ENCODE data around the gene OBSCN. TPM values are rescaled to one million over a fixed set of nuclear protein-coding genes. Genes with fewer than 3 reads are reported as not detected.

Gene OBSCN
- total and polyA plus RNA-seq, 9 donors: 184 to 401 (median 297) TPM

DNA sequence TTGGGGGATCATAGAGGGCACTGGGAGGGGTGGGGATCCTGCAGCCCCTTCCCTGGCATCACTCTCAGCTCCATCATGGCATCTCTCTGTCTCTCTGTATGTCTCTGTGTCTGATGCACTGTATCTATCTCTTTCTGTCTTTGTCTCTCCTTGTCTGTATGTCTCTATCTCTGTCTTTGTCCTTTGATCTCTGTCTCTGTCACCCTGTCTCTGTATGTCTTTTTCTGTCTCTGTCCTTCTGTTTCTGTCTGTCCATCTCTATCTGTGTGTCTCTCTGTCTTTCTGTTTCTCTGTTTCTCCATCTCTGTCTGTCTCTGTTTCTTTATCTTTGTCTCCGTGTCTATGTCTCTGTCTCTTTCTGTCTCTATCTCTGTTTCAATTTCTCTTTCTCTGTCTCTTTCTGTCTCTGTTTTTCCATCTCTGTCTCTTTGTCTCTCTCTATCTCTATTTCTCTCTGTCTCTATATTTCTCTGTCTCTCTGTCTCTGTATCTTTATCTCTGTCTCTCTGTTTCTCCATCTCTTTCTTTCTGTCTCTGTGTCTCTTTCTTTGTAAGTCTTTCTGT, 142.4 kb downstream of the OBSCN start:
- H3K27ac ChIP-seq (ENCODE audit: low read length): no peak overlapping the region
- no peak for DNase-seq

DNA sequence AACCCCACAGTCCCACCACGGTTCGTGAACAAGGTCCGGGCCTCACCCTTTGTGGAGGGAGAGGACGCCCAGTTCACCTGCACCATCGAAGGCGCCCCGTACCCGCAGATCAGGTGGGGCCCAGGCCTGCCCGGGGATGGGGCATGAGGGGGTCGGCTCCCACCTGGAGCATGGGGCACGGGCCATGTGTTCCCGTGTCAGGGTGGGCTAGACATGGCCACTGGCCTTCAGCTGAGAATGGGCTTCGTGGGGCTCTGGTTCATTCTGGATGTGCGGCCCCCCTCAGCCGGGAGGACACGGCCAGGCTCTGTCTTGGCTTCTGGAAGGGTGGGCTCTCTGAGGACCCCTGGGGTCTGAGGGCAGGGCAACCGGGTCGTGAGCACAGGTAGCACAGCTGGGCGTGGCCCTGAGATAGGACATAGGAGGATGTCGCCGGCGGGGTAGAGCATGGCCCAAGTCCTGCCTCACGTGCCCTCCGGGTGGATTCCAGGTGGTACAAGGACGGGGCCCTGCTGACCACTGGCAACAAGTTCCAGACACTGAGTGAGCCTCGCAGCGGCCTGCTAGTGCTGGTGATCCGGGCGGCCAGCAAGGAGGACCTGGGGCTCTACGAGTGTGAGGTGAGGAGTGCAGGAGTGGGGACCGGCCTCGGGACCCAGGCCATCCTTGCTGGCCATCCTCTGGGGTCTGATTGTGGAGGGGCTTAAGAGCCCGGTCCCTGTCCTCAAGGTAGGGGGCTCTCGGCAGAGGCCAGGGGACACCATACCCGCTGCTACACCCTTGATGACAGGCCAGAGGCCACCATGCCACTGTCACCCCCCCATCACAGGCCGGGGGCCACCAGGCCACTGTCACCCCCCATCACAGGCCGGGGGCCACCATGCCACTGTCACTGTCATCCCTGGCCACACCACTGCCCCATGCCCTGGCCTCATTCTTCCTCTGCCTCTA, 143.3 kb downstream of the OBSCN start:
- H3K27ac ChIP-seq (ENCODE audit: low read length): no peak overlapping the region

More for the DNA sequence above, 142.4 kb downstream of the OBSCN start:
- H3K4me3 ChIP-seq (ENCODE audit: low read length): no peak overlapping the region
- 86% methylated on average over 1 of the region's 1 CpG for WGBS (ENCODE audit: insufficient coverage)
- H3K4me1 ChIP-seq (ENCODE audit: control insufficient read depth, insufficient read depth, low read length): no peaks in the 10 kb centered on the region
- peaks cover 55% of the 10 kb centered on the region for H3K36me3 ChIP-seq (ENCODE audit: control insufficient read depth, insufficient read depth, low read length)
- no peaks in the 10 kb centered on the region for H3K27me3 ChIP-seq (ENCODE audit: control insufficient read depth, insufficient read depth, low read length)
- no peaks in the 10 kb centered on the region for H3K9me3 ChIP-seq (replicated peaks; ENCODE audit: control insufficient read depth, low read depth, low read length)

DNA sequence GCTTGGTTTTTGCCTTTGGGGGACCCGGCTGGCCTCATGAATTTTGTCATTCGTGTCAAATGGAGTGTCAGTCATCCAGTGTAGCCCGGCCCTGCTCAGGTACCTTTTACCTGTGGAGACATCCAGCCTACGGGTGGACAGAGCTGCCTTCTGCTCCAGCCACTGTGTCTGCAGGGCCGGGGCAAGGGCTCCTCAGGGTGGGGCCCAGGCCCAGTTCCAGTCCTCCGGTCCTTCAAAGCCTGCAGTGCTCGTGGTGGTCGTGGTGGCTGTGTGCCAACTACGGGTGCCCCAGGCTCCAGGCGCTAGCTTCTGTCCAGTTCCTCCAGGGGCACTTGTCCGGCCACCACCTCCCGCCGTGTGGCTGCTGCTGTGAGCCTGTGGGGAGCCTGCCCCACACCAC, 144.0 kb downstream of the OBSCN start:
- no peak overlapping the region for H3K4me3 ChIP-seq (ENCODE audit: low read length)
- H3K36me3 ChIP-seq (ENCODE audit: control insufficient read depth, insufficient read depth, low read length): peaks cover 55% of the 10 kb centered on the region
- no peak for DNase-seq
- no peaks in the 10 kb centered on the region for H3K4me1 ChIP-seq (ENCODE audit: control insufficient read depth, insufficient read depth, low read length)
- H3K27ac ChIP-seq (ENCODE audit: low read length): no peak overlapping the region
- H3K27me3 ChIP-seq (ENCODE audit: control insufficient read depth, insufficient read depth, low read length): no peaks in the 10 kb centered on the region
- no peaks in the 10 kb centered on the region for H3K9me3 ChIP-seq (replicated peaks; ENCODE audit: control insufficient read depth, low read depth, low read length)
- WGBS (ENCODE audit: insufficient coverage): 82% methylated on average over 11 of the region's 13 CpGs

More for the DNA sequence above, 143.3 kb downstream of the OBSCN start:
- DNase-seq: no peak
- Histone ChIP-seq H3K27me3 (ENCODE audit: control insufficient read depth, insufficient read depth, low read length) (no peaks in the 10 kb centered on the region), H3K36me3 (ENCODE audit: control insufficient read depth, insufficient read depth, low read length) (peaks cover 56% of the 10 kb centered on the region), H3K4me1 (ENCODE audit: control insufficient read depth, insufficient read depth, low read length) (no peaks in the 10 kb centered on the region), H3K4me3 (ENCODE audit: low read length) (no peak overlapping the region), H3K9me3 (replicated peaks; ENCODE audit: control insufficient read depth, low read depth, low read length) (no peaks in the 10 kb centered on the region)
- 90% methylated on average over 30 of the region's 37 CpGs for WGBS (ENCODE audit: insufficient coverage)

DNA sequence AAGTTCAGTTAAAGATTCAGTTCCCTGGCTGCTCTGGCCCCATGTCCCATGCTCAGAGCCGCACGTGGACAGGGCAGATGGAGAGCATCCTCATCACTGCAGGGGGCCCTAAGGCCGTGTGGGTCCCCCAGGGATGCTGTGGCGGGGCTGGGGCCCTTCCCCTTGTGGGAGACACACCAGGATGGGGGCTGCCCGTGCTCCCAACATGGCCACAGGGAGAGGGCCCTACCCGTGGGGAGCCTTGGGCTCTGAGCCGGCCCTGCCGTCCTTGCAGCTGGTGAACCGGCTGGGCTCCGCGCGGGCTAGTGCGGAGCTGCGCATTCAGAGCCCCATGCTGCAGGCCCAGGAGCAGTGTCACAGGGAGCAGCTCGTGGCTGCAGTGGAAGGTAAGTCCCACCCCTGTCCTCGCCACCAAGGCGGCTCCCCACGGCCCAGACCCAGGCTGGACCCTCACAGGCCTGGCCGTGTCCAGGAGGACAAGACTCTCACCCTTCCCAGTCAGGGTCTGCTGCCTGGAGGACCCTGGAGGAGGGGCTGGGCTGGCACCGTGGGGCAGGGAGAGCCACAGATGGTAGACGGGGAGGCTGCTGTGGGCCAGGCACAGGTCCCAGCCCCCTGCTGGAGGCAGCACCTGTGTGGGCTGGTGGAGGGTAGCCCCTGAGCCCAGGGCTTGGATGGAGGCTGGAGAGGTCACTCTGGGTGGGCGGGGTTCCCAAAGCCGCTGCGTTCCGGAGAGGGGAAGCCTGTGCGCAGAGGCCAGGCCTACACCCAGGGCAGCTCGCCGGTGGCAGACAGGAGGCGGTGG, 145.0 kb downstream of the OBSCN start:
- no peak overlapping the region for H3K4me3 ChIP-seq (ENCODE audit: low read length)
- no peaks in the 10 kb centered on the region for H3K9me3 ChIP-seq (replicated peaks; ENCODE audit: control insufficient read depth, low read depth, low read length)
- H3K4me1 ChIP-seq (ENCODE audit: control insufficient read depth, insufficient read depth, low read length): peaks cover 4% of the 10 kb centered on the region
- DNase-seq: no peak
- 89% methylated on average over 29 of the region's 29 CpGs for WGBS (ENCODE audit: insufficient coverage)
- H3K27ac ChIP-seq (ENCODE audit: low read length): no peak overlapping the region
- H3K36me3 ChIP-seq (ENCODE audit: control insufficient read depth, insufficient read depth, low read length): peaks cover 55% of the 10 kb centered on the region
- no peaks in the 10 kb centered on the region for H3K27me3 ChIP-seq (ENCODE audit: control insufficient read depth, insufficient read depth, low read length)

DNA sequence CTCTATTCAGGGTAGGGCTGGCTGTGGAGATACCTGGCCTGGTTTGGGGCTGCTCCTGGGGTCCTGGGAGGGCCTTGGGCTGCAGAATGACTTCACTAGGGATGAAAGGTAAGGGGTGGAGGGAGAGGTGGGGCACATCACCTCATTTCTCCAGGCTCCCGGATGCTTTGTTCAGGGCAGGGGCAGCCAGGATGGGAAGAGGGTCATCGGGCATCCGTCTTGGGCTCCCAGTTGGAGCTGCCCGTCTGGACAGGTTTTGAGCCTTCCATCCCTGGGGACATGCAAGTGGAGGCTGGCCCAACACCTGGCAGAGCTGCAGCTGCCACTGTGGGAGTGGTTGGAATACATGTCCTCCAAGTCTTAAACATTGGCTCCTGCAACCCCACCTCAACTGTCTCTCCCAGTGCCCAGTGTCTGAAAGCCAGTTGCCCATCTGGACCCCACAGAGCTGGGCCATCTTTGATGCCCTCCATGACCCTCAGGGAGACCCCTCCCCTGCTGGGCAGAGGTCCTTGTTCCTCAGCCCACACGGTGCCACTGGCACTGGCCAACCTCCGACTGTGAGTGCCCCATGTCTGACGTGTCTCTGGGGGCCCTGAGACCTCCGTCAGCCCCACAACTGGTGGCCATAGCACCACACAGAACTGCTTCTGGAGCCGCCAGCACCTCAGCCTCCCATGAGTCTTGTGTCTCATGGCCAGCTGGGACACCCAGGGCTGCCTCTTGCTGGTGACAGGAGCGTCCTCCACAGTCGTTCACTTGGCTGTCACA, 145.9 kb downstream of the OBSCN start:
- H3K27ac ChIP-seq (ENCODE audit: low read length): no peak overlapping the region
- no peaks in the 10 kb centered on the region for H3K27me3 ChIP-seq (ENCODE audit: control insufficient read depth, insufficient read depth, low read length)
- no peak for DNase-seq
- 75% methylated on average over 9 of the region's 11 CpGs for WGBS (ENCODE audit: insufficient coverage)
- H3K4me3 ChIP-seq (ENCODE audit: low read length): no peak overlapping the region
- peaks cover 4% of the 10 kb centered on the region for H3K4me1 ChIP-seq (ENCODE audit: control insufficient read depth, insufficient read depth, low read length)
- no peaks in the 10 kb centered on the region for H3K9me3 ChIP-seq (replicated peaks; ENCODE audit: control insufficient read depth, low read depth, low read length)
- H3K36me3 ChIP-seq (ENCODE audit: control insufficient read depth, insufficient read depth, low read length): peaks cover 60% of the 10 kb centered on the region

DNA sequence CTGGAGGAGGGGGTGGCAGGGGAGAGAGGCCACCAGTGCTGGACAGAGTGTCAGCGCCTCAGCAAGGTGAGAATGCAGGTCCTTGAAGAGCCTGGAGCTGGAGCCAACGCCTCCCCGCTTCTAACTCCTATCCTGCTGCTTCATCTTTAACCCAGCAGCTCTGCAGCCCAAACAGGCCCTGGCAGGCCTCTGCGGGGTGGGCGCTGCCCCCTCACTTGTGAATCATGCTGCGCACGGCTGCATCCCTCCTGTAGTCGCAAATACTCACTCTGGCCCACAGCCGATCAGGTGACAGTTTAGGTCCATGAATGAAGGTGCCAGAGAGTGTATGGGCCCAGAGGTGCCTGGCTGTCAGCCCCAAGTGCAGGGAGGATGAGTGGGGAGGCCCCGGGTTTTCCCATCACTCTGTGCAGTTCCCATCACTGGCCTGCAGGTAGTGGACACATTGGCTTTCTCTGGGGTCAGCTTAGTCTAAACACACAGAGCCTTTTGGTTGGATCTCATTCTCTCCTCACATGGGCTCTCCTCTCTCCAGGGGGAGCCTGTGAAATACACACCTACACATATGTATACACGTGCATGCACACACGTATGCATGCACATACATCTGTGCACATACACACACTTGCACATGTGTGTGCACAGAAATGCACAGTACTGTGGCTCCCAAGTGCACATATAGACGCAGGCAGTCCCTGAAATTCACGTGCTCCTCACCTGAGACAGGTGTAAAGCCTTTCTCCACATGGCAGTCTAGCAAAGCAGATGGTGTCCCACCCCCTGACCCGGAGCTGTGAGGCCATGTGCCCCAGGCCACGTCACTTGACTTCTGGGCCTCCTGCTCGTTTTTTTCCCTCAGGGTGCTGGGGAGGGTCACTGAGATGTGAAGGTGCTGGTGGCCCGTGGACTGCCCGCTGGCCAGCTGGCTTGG, 146.8 kb downstream of the OBSCN start:
- Histone ChIP-seq H3K36me3 (ENCODE audit: control insufficient read depth, insufficient read depth, low read length) (peaks cover 63% of the 10 kb centered on the region), H3K27me3 (ENCODE audit: control insufficient read depth, insufficient read depth, low read length) (no peaks in the 10 kb centered on the region), H3K4me3 (ENCODE audit: low read length) (no peak overlapping the region), H3K27ac (ENCODE audit: low read length) (no peak overlapping the region), H3K9me3 (replicated peaks; ENCODE audit: control insufficient read depth, low read depth, low read length) (no peaks in the 10 kb centered on the region), H3K4me1 (ENCODE audit: control insufficient read depth, insufficient read depth, low read length) (peaks cover 4% of the 10 kb centered on the region)
- WGBS (ENCODE audit: insufficient coverage): 85% methylated on average over 16 of the region's 19 CpGs
- DNase-seq: no peak

DNA sequence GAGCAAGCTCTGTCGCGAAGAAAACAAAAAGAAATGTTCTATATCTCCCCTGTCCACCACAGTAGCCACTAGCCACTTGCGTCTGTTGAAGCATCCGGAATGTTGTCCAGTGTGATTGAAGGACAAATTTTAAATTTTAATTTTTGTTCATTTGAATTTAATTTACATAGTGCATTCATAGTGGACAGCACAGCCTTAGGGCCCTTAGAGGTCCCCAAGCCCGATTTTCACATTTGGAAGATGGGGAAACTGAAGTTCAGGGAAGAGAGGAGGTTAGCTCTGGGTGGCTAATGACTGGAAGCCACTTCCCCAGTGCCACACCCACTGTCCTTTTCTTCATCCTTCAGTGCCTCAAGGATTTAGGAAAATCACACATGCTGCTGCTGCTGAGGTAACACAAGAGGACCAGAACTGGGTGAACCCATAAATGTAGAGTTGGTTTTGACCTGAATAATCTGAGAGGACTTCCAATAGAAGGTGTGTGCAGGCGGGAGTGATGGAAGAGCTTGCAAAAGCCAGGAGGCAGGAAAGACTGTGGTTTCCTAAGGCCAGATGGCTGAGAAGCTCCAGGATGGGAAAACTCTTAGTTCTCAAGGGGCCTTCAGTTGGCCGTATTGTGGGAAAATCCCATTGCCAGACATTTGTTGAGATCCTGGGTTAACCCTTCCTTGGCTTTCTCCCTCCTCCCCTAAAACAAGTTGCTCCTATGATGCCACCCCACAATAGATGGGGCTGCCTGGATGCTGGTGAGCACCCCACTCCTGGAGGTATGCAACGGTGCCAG, 149.2 kb downstream of the OBSCN start:
- 23% methylated on average over 1 of the region's 8 CpGs for WGBS (ENCODE audit: insufficient coverage)
- peaks cover 61% of the 10 kb centered on the region for H3K36me3 ChIP-seq (ENCODE audit: control insufficient read depth, insufficient read depth, low read length)
- peak; percentile 89 for DNase-seq
- no peak overlapping the region for H3K4me3 ChIP-seq (ENCODE audit: low read length)
- H3K27me3 ChIP-seq (ENCODE audit: control insufficient read depth, insufficient read depth, low read length): no peaks in the 10 kb centered on the region
- no peaks in the 10 kb centered on the region for H3K9me3 ChIP-seq (replicated peaks; ENCODE audit: control insufficient read depth, low read depth, low read length)
- H3K27ac ChIP-seq (ENCODE audit: low read length): no peak overlapping the region
- H3K4me1 ChIP-seq (ENCODE audit: control insufficient read depth, insufficient read depth, low read length): peaks cover 6% of the 10 kb centered on the region

DNA sequence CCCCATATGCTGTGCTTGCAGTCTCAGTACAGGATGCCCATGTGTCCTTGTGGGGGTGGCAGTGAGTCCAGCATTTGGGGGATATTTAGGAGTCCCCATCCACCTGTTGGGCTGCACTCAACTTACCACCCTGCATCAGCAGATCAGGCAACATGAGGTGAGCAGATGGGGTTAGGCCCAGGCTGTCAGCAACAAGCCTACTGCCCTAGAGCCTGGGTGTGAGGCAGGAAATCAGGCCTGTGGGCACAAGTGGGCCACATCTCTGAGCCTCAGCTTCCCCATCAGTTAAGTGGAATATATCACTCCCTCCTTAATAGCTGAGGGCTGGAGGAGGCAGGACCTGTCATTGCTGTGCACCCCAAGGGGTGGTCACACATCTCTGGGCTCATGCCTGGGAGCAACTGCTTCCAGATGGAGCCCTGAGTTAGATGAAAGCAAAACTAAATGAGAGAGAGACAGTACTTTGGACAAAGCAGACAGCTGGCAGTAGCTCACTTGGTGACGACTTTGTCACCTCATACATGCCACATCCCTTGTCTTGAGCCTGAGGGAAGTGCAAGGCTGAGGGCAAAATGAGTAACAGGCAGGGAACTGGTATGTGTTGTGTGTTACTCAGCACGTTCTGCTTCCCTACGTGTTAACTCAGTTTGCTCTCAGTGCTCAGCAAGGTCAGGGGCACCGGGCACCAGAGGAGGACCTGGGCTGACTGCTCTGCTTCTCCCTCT, 150.4 kb downstream of the OBSCN start:
- Histone ChIP-seq H3K27ac (ENCODE audit: low read length) (no peak overlapping the region), H3K36me3 (ENCODE audit: control insufficient read depth, insufficient read depth, low read length) (peaks cover 57% of the 10 kb centered on the region), H3K4me1 (ENCODE audit: control insufficient read depth, insufficient read depth, low read length) (peaks cover 6% of the 10 kb centered on the region), H3K27me3 (ENCODE audit: control insufficient read depth, insufficient read depth, low read length) (no peaks in the 10 kb centered on the region), H3K9me3 (replicated peaks; ENCODE audit: control insufficient read depth, low read depth, low read length) (no peaks in the 10 kb centered on the region), H3K4me3 (ENCODE audit: low read length) (no peak overlapping the region)
- WGBS (ENCODE audit: insufficient coverage): 82% methylated on average over 3 of the region's 4 CpGs
- no peak for DNase-seq

All from muscle of leg (tissue), 11 donors.